Measurements from ENCODE around the gene UFD1. TPM values are rescaled to one million over a fixed set of nuclear protein-coding genes. Genes with fewer than 3 reads are reported as not detected.

UFD1 gene
- total and polyA plus RNA-seq, 9 of the 15 experiments (the other 6 are each of a cell fraction or from before 2014, with no cell fraction given): 238 to 645 (median 363) TPM

GRCh38 chr22:19494001-19494560 lies 15.1 kb upstream of the UFD1 start (continued):
- TF ChIP-seq TSHZ1 (CRISPR knock-in tag; IDR thresholded peaks at IDR 0.05) (no peak), KHSRP (IDR thresholded peaks at IDR 0.05) (no peak), EP400 (IDR thresholded peaks at IDR 0.05) (no peak), BMI1 (IDR thresholded peaks at IDR 0.05; ENCODE audit: low read length) (no peak), HNRNPL (IDR thresholded peaks at IDR 0.05; ENCODE audit: low read depth, low read length) (no peak), NCOA6 (IDR thresholded peaks at IDR 0.05) (no peak), E4F1 (CRISPR knock-in tag; IDR thresholded peaks at IDR 0.05; ENCODE audit: borderline replicate concordance) (no peak), ZNF436 (CRISPR knock-in tag; IDR thresholded peaks at IDR 0.05) (no peak), STAG1 (CRISPR knock-in tag; IDR thresholded peaks at IDR 0.05; ENCODE audit: borderline replicate concordance) (peak; percentile 32; the same call in 1 of the 2 replicates), ETS1 (conservative IDR thresholded peaks at IDR 0.05; ENCODE audit: control insufficient read depth, low read depth, low read length) (0 out of 2 replicates have a peak, but pooled peaks have one; percentile 39), CHD1 (IDR thresholded peaks at IDR 0.05; ENCODE audit: low read length) (peak; percentile 16)
